ENCODE data around the gene COPS3. TPM values are rescaled to one million over a fixed set of nuclear protein-coding genes. Genes with fewer than 3 reads are reported as not detected.

Gene COPS3
- total RNA-seq, 1 experiment from 2014 or later: 50.7 TPM

- TF ChIP-seq, protein P1, sequence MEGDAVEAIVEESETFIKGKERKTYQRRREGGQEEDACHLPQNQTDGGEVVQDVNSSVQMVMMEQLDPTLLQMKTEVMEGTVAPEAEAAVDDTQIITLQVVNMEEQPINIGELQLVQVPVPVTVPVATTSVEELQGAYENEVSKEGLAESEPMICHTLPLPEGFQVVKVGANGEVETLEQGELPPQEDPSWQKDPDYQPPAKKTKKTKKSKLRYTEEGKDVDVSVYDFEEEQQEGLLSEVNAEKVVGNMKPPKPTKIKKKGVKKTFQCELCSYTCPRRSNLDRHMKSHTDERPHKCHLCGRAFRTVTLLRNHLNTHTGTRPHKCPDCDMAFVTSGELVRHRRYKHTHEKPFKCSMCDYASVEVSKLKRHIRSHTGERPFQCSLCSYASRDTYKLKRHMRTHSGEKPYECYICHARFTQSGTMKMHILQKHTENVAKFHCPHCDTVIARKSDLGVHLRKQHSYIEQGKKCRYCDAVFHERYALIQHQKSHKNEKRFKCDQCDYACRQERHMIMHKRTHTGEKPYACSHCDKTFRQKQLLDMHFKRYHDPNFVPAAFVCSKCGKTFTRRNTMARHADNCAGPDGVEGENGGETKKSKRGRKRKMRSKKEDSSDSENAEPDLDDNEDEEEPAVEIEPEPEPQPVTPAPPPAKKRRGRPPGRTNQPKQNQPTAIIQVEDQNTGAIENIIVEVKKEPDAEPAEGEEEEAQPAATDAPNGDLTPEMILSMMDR (IDR thresholded peaks at IDR 0.05; ENCODE audit: unreplicated experiment): no peak
- intact Hi-C loops (cut with micrococcal nuclease; ENCODE audit: unreplicated experiment): no loop called here
- Mint-ChIP-seq H3K36me3 (ENCODE audit: insufficient read depth, unreplicated experiment) (peaks cover 30% of the 10 kb centered on the region), H3K9me3 (ENCODE audit: low read depth, unreplicated experiment) (no peaks in the 10 kb centered on the region), H3K27me3 (ENCODE audit: unreplicated experiment) (no peaks in the 10 kb centered on the region), H3K4me3 (ENCODE audit: low read depth, unreplicated experiment) (peak within 1 kb of the TSS; percentile 70), H3K4me1 (ENCODE audit: low read depth, unreplicated experiment) (no peaks in the 10 kb centered on the region), H3K27ac (ENCODE audit: unreplicated experiment) (peak within 1 kb of the TSS; percentile 79)
- DNase-seq: peak; percentile 86
- BruUV-seq (replicated peaks): no TSS peak
- CTCF ChIA-PET: interaction anchor here (1.3 kb wide), 1 partner anchor 209 kb away, joined by 5 read pairs; no protein-coding TSS in a partner anchor
These were observed 74.7 kb downstream of the COPS3 start, which contains the start of gene PLD6 for GRCh38 chr17:17206124-17206912. TSS of gene PLD6 (minus strand) at chr17:17206333. CDS start at chr17:17206286, 47 bp downstream.

DNA sequence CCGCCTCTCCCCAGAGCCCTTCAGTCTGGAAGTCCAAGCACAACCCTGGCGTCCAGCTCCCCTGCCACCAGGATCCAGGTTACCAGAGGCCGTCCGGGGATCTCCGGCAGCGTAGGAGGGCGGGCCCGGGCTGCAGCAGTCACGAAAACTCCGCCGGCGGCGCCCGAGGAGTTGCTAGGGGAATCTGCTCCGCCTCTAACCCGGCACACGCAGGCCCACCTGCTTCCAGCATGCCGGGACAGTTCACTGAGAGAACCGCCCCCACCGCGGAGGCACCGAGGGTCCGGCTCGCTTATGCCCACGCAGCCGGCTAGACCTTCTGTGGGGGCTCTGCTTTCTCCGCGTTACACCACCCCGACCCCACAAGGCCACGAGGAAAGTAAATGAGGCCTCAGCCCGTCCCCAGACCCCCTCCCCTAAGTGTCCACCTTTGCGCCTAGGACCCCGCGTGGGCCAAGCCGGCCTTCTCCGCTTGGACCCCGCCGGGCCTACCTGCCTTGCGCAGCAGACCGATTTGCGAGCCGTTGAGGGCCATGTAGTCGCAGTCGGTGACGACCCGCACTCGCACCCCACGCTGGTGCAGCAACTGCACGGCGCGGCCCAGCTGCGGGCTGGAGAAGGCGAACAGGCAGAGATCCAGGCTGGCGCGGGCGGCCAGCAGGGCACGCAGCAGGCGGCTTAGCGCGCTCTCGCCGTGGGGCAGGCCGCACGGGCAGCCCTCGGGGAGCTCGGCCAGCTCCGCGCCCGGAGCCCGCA, 75.5 kb downstream of the COPS3 start:
- no TSS peak for BruUV-seq (replicated peaks)
- H3K4me1 Mint-ChIP-seq (ENCODE audit: low read depth, unreplicated experiment): no peaks in the 10 kb centered on the region
- H3K4me3 Mint-ChIP-seq (ENCODE audit: low read depth, unreplicated experiment): peak overlapping the region; percentile 70
- DNase-seq: peak; percentile 58
- H3K27ac Mint-ChIP-seq (ENCODE audit: unreplicated experiment): peak overlapping the region; percentile 23
- H3K27me3 Mint-ChIP-seq (ENCODE audit: unreplicated experiment): no peaks in the 10 kb centered on the region
- TF ChIP-seq, protein P1 (IDR thresholded peaks at IDR 0.05; ENCODE audit: unreplicated experiment): no peak
- CTCF ChIA-PET: interaction anchor here (1.3 kb wide), 1 partner anchor 208 kb away, joined by 5 read pairs; no protein-coding TSS in a partner anchor
- H3K9me3 Mint-ChIP-seq (ENCODE audit: low read depth, unreplicated experiment): no peaks in the 10 kb centered on the region
- intact Hi-C loops (cut with micrococcal nuclease; ENCODE audit: unreplicated experiment): no loop called here
- H3K36me3 Mint-ChIP-seq (ENCODE audit: insufficient read depth, unreplicated experiment): peaks cover 30% of the 10 kb centered on the region

DNA sequence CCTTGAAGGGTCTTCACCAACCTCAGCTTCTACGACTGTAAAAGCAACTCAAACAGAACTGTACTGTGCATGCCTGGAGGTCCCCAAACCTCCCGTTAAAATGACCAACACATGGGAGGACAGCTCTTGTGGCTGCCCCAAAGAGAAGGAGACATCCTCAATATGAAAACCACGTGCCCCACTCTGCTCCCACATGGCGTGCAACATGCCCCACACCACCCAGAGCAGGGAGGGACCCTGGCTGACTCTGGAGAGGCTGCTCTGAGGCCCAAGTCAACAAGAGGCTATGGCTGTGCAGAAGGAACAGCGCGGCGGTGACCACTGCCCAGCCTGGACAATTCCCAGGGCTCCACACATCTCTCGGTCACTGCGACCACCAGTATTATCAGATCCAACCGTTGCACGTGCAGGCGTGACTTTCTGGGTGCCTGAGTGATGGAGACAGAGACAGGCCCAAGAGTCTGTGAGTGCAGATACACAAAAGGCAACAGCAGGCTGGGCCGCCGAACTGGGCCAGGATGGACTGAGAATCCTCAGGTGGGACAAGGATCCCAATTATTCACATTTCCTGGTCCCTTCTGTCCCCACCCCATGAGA, 76.3 kb downstream of the COPS3 start:
- H3K36me3 Mint-ChIP-seq (ENCODE audit: insufficient read depth, unreplicated experiment): peaks cover 30% of the 10 kb centered on the region
- TSS peak; percentile 7 for BruUV-seq (replicated peaks)
- peak overlapping the region; percentile 23 for H3K27ac Mint-ChIP-seq (ENCODE audit: unreplicated experiment)
- H3K9me3 Mint-ChIP-seq (ENCODE audit: low read depth, unreplicated experiment): no peaks in the 10 kb centered on the region
- CTCF ChIA-PET: interaction anchor here (1.3 kb wide), 1 partner anchor 207 kb away, joined by 5 read pairs; no protein-coding TSS in a partner anchor
- no peak for DNase-seq
- H3K4me1 Mint-ChIP-seq (ENCODE audit: low read depth, unreplicated experiment): no peaks in the 10 kb centered on the region
- H3K4me3 Mint-ChIP-seq (ENCODE audit: low read depth, unreplicated experiment): peak overlapping the region; percentile 70
- no peaks in the 10 kb centered on the region for H3K27me3 Mint-ChIP-seq (ENCODE audit: unreplicated experiment)
- intact Hi-C loops (cut with micrococcal nuclease; ENCODE audit: unreplicated experiment): no loop called here
- TF ChIP-seq, protein P1 (IDR thresholded peaks at IDR 0.05; ENCODE audit: unreplicated experiment): no peak

DNA sequence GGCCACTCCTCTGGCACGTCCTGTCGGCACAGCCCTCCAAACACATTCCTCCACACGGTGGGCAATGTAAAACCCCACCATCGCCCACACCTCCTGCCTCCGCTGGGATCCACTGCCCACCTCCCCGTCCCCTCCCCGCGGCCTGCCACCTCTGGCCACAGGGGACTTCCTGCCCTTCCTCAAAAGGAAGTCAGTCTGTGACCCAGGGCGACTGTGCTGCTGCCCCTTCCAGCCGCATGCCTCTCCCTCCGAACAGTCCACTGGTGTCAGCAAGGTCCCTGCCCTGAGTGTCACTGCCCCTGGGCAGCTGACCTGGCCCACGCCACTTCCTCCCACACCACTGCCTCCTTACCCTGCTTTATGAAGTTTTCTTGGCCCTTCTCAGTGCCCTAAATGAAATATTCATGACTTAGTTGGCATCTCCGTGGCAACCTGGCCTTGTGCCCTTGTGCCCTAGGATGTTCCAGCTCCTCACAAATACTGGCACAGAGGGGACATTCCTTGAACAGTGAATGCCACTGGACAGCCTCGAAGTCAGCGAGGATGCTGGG, 76.9 kb downstream of the COPS3 start:
- Mint-ChIP-seq H3K9me3 (ENCODE audit: low read depth, unreplicated experiment) (no peaks in the 10 kb centered on the region), H3K36me3 (ENCODE audit: insufficient read depth, unreplicated experiment) (peaks cover 30% of the 10 kb centered on the region), H3K4me1 (ENCODE audit: low read depth, unreplicated experiment) (no peaks in the 10 kb centered on the region), H3K27ac (ENCODE audit: unreplicated experiment) (no peak overlapping the region), H3K4me3 (ENCODE audit: low read depth, unreplicated experiment) (peak overlapping the region; percentile 70), H3K27me3 (ENCODE audit: unreplicated experiment) (no peaks in the 10 kb centered on the region)
- CTCF ChIA-PET: no interaction called here
- intact Hi-C loops (cut with micrococcal nuclease; ENCODE audit: unreplicated experiment): no loop called here
- no TSS peak for BruUV-seq (replicated peaks)
- TF ChIP-seq, protein P1 (IDR thresholded peaks at IDR 0.05; ENCODE audit: unreplicated experiment): no peak
- DNase-seq: no peak
